GM19468 (cell line): ENCODE data around the gene PRRC2B.
"Not testable (repeated sequence)": the region's sequence is repeated elsewhere in the genome, so short reads cannot be mapped to it uniquely, and the experiment has no call there.

ENCODE experiments used
- ATAC-seq: cut with Tn5 transposase; IDR thresholded peaks from one replicate; pipeline ENCODE4 v1.9.1; 2021; ENCODE audit warnings: mild to moderate bottlenecking, moderate library complexity, moderate number of reproducible peaks; ENCODE audit not compliant: unreplicated experiment; ENCODE audit errors: extremely low read depth

PRRC2B gene

DNA sequence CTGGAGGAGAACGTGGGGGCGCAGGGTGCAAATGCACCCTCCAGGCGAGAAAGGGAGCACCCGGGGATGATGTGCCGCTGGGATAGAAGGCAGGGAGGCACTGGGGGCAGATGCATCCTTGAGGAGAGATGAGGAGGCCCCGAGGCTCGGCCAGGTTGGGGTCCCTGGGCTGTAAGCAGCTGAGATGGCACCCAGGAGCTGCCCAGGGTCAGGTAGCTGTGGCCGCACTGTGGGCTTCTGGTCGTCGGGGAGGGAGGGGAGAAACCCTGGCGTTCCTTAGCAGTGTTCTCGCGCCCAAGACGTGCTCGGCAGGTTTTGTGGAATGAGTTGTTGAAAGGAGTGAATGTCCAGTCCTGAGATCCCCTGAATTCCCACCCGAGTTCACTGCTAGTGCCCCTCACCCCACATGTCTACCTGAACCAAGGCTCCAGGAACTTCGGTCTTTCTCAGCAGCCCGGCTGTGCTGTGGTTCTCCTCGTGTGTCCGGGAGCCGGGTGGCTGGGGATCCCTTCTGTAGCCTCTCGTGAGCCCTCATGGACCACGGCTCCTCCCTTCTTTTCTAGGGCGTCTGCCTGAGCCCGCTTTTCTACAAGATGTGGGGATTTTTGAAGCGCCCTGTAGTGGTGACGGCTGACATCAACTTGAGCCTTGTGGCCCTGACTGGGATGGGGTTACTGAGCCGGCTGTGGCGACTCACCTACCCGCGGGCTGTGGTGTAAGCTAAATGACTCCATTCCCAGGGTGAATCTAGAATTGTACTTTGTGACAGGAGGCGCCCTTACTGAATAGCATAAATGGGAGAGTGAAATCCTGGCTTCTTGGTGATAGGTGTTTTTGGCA lies 110.0 kb downstream of the PRRC2B start:
- no peak for ATAC-seq

DNA sequence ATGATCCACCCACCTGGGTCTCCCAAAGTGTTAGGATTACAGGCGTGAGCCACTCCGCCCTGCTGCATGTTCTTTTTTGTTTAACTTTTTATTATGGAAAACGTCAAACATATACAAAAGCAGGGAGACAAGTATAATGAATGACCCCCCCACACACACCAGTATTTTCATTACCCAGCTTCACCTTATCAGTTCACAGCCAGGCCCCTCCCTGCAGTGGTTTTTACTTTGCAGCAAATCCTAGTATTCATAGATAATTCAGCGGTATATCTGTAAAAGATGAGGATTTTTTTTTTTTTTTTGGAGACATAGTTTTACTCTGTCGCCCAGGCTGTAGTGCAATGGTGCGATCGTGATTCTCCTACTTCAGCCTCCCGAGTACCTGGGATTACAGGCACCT lies 111.1 kb downstream of the PRRC2B start:
- ATAC-seq, result no peak

DNA sequence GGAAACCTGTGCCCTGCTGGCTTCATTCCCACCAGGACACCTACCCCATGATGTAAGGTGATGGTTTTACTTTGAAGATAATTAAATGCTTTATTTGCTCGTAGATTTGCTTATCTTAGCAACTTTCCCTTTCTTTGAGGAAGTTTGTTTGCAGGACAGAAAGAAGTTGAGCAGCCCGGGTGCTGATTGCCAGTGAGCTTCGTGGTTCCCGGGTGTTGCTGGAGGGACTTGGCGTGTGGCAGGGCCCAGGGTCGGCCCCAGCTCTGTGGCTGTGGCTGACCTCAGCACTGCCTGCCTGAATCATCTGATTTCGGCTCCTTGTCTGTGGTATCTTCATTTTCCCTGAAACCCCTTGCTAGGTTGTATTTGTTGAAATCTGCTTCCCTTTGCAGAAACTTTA lies 117.5 kb downstream of the PRRC2B start:
- no peak for ATAC-seq

DNA sequence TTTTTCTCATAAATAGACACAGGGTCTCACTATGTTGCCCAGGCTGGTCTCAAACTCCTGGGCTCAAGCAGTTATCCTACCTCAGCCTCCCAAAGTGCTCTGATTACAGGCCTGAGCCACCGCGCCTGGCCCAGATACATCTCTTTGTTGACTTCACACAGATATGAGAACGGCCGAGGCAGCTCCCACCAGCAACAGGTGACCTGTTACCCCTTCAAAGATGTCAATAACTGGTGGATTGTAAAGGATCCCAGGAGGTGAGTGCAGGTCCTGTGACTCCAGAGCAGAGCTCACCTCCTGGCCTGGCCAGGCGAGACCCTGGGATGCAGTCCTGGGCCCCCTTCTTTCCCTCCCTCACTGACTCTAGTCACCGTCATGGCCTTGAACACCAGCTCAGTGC lies 118.0 kb downstream of the PRRC2B start:
- no peak for ATAC-seq

DNA sequence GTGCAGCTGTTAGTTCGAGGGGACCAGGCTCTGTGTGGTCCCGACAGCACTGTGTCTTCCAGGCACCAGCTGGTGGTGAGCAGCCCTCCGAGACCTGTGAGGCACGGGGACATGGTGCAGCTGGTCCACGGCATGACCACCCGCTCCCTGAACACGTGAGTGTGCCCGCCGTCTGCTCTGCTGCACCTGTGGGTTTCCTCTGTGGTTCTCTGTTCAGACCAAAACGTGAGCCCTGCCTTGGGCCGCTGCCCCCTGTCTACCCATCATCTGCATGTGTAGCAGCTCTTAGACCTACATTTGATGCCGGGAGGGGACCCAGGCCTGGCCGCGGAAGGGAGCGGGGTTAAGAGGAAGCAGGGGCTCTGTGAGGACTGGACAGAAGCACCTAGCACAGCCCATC lies 119.3 kb downstream of the PRRC2B start:
- no peak for ATAC-seq

DNA sequence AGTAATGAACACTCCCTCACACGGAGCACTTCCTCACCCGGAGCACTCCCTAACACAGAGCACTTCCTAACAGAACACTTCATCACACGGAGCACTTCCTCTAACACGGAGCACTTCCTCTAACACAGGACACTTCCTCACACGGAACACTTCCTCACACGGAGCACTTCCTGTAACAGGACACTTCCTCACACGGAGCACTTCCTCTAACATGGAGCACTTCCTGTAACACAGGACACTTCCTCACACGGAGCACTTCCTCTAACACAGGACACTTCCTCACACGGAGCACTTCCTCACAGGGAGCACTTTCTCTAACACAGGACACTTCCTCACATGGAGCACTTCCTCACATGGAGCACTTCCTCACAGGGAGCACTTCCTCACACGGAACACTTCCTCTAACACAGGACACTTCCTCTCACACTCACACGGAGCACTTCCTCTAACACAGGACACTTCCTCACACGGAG lies 121.7 kb downstream of the PRRC2B start:
- not testable (repeated sequence) for ATAC-seq

DNA sequence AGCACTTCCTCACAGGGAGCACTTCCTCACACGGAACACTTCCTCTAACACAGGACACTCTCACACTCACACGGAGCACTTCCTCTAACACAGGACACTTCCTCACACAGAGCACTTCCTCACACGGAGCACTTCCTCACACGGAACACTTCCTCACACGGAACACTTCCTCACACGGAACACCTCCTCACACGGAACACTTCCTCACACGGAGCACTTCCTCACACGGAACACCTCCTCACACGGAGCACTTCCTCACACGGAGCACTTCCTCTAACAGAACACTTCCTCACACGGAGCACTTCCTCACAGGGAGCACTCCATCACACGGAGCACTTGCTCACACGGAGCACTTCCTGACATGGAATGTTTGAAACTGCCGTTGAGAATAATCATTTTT lies 122.2 kb downstream of the PRRC2B start:
- no peak for ATAC-seq

DNA sequence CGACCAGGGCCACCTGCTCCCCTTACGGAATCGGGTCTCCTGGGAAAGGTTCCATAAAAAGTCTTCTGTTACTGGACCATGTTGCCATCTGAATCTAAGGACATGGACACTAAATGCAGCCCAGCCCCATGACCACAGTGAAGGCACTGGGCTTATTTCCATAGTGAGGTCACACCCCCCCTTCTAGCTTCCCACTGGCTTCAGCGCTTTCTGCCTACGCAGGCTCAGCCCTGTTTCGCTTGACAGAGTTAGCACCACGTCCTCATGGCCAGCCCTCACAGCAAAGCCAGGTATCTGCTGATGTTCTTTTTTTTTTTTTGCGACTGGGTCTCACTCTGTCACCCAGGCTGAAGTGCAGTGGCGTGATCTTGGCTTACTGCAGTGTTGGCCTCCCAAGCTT lies 123.0 kb downstream of the PRRC2B start:
- ATAC-seq, result no peak

DNA sequence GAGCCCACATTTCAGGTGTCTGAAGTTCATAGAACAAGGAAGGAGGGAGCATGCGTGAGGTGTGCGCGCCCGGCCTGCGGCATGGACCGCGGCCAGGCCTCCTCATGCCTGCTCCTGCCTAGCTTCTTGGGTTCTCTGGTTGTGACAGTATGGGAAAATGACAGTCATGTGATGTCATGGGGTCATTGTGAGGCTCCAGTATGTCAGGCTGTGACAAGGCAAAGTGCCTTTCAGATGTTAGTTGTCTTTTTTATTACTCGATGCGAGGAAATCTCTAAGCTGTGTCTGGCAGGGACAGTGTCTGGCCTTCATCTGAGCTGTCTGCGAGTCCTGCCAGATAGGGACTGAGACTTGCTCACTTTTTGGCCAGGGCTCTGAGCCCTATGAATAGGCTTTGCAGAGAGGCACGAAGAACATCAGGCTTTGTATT lies 123.9 kb downstream of the PRRC2B start:
- ATAC-seq, result no peak

DNA sequence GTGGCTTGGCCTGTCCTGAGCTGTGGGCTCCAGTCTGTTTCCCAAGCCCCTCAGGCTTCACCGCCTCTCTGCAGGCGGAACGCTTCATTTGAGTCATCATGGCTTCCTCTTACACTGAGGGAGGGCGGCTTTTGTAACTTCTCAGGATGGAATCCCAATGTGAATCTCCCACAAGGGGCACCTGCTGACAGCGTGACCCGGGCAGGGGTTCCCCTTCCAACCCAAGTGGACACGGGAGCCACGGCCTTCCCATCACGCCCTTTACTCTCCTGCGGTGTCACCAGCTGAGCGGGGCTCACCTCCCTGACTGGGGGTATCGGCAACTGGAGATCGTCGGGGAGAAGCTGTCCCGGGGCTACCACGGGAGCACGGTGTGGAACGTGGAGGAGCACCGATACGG lies 124.7 kb downstream of the PRRC2B start:
- ATAC-seq, result no peak

DNA sequence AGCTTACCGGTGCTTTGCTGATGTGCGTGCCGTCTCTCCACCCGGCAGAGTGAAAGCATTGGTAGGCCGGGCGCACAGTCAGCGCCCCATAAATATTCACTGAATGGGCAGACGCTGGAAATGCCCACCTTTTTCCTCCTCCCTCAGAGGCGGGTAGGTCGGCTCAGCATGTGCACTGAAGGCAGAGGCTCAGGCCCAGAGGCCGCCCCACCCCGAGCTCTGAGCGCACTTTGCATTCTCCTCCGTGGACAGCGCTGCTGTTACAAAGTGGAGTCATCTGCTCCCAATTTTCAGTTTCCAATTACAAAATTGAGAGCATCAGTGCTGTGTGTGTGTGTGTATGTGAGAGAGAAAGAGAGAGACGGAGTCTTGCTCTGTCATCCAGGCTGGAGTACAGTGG lies 126.6 kb downstream of the PRRC2B start:
- ATAC-seq, result no peak

DNA sequence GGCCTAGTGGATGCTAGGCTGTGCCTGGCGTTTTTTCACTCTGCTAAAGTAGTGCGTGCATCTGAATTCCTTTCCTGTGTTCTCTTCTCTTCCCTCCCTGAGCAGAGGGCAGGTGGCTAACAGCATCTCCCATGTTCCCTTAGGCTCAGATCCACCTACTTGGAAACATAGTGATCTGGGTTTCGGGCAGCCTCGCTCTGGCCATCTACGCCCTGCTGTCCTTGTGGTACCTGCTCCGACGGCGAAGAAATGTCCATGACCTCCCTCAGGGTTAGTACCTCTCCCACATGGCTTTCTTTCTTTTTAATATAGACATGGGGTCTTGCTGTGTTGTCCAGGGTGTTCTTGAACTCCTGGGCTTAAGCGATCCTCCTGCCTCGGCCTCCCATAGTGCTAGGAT lies 127.3 kb downstream of the PRRC2B start:
- ATAC-seq, result no peak

DNA sequence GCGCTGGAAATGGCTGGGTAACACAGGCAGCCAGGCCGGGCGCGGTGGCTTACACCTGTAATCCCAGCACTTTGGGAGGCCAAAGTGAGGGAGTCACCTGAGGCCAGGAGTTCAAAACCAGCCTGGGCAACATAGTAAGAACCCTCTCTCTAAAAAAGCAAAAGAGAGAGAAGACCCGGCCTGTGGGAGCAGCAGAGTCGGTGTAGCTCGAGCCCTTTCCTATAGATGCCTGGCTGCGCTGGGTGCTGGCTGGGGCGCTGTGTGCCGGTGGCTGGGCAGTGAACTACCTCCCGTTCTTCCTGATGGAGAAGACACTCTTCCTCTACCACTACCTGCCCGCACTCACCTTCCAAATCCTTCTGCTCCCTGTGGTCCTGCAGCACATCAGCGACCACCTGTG lies 127.9 kb downstream of the PRRC2B start:
- ATAC-seq, result no peak

DNA sequence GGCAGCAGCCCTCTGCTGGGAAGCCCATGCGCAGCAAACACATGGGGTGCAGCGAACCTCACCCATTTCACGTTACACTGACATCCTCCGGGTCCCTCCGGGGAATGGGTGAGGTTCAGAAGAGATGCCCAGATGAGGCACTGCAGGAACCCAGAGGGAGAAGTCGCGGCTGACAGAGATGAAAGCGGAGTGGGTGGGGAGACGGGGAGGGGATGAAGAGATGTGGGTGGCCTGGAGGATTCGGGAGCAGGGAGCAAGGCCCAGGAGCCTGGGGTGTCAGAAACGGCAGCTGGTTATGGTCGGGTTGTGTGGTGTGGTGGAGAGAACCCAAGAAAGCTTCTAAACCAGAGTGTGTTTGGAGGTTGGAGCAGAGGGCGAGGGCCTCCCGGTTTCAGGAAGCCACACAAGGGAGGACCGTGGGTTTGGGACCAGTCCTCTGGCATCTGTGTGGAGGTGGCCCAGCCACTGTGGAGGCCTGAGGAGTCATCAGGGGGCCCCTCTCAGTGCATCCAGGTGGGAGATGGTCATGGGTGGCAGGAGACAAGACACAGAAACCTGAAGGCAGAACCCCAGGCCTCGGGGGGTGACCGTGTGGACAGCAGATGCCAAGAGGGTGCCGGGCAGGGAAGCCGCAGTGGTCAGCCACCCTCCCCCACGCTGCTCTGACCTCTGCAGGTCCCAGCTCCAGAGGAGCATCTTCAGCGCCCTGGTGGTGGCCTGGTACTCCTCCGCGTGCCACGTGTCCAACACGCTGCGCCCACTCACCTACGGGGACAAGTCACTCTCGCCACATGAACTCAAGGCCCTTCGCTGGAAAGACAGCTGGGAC lies 128.6 kb downstream of the PRRC2B start:
- no peak for ATAC-seq

DNA sequence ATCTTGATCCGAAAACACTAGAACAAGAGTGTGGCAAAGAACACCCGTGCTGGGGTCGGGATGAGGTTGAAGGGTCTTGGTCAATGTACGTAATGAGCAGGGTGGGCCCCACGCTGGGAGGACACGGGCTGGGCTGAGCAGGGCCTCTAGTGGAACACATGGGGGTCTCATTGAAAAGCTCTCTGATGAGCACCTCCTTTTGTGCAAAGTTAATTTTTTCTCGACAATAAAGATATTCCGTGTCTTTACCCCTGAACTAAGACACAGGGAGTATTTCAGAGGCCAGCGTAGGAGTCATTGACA lies 129.2 kb downstream of the PRRC2B start:
- ATAC-seq, result no peak

DNA sequence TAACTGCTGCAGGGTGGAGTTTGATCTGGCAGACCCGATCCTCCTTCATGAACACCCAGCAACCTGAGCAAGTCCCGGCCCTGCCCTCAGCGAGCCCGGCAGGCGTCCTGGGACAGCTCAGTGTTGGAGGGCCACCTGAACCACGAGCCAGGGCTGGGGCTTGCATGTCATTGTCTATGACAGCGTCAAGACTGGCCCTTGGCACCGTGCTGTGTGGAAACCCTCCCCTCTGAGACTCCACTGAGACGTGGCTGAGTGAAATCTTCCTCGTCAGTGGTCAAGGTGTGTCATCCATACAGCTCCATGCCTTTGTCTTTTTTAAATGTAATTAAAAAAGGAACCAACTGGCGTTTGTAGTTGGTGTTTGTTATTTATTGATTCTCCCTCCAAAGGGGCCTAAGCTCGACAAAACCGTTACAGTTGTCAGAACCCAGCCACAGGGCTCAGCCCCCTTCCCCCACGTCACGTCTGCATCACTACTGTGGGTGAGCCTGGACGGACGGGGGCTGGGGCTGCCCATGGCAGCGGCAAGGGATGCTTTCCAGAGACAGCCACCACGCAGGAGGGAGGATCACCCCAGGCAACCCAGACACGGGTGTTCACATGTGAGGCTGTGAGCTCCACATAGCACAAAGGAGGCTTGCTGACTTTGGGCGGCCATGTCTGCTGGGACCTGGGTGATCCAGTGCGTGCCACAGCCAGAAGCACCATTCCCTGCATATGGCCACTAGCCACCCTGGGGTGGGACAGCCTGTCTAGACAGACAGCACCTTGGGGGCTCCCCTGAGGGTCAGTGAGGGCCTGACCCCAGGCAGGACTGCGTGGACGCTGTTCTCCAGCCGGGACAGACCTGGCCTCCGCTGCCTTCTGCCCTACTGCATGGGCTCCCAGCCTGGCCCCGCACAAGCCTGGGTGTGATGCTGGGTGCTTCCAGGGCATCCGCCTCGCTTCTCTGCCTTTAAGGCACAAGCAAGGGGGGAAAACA lies 129.9 kb downstream of the PRRC2B start:
- no peak for ATAC-seq

DNA sequence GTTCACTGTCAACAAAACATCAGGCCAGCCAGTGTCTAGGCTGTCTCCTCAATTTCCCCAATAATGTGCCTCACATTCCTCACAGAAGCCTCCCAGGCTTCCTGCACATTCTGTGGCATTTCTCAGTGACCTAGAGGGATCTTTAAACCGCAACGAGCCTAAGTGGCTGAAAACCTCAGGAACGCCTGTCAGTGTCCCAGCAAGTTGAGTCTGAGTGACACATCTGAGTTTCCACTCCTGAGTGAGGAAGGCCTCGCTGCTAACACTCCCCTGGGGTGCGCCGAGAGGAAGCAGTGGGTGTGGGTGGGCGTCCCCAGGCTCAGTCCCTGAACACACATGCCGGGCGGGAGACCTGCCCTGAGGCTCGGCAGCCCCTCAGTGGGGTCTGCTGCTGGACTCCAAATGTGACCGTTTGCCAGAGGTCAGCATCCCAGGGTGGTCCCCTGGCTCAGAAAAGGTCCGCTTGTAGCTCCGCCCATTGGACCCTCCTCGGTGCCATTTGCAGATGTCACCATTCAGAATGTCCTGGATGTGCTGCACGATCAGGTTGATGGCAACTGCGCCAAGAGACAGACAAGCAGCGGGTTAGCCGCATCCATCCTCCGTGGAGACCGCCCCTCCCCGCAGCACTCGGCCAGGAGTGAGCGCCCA lies 130.9 kb downstream of the PRRC2B start:
- ATAC-seq, result no peak

DNA sequence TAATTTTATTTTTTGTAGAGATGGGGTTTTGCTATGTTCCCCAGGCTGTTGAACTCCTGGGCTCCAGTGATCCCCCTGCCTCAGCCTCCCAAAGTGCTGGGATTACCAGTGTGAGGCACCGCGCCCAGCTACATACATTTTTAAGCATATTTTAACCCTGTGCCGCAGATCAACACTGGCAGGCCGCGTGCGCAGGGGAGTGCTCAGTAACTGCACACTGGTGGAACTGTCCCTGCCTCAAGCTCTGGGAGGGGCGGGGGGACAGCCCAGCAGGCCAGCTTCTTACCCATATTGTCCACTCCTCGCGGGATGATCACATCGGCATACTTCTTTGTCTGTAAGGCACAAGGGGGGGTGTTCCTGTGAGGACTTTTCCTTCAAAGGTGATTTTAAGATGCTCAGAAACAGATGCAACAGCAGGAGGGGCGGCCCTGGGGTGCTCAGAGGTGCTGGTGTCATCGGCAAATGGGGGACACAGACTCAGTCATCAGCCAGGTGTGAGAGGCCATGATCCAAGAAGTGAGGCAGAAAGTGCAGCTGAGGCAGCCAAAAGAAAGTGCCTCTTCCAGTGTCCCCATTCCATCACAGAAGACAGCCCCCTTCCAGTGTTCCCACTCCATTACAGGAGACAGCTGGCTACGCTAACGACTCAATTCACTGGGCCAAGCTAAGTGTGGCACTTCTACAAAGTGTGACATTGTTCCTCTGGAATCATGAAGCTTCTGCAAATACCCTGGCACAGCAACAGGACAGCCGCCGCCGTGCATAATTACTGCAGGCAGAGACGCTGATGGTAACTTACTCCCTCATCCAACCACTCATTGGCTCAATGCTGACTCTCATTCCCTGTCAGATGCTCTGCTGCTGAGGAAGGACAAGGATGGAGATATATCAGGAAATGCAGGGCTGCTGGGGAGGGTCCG lies 132.0 kb downstream of the PRRC2B start:
- ATAC-seq, result no peak

DNA sequence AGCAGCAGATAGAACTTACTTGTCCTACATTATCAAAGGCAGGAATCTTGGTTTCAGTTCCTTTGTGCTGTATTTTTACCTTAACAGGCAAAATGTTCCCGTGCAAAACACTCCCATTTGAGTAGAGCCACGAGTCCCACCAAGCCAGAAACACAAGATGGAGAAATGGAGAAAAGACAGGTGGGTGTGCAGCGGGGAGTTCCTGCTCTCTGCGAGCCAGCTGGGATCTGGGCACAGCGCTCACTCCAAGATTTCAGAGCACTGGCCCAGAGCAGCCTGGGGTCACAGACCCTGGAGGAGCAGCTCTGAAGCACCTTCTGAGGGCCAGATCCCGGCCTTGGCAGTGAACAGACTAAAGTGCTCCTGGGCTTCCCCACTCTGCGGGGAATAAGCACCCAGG lies 134.3 kb downstream of the PRRC2B start:
- ATAC-seq, result no peak
